OCI-LY7 (cell line): ENCODE measurements around the gene DALRD3. TPM values are rescaled to one million over a fixed set of nuclear protein-coding genes. Genes with fewer than 3 reads are reported as not detected.
A peak's percentile ranks its signal among the peaks of the same experiment; 100 is the strongest.

Experiments used
- BruUV-seq: library from RNA; stranded (reverse); fragments of 400-500 nt; replicated peaks from 2 replicates; lab custom pipeline; 2021; lab: Mats Ljungman, UMichigan
- CTCF ChIA-PET: fragments of 300-600 bp; sonication (Branson Sonifier 250); formaldehyde crosslinking; loops from one replicate; lab custom pipeline; 2022; ENCODE audit warnings: antibody characterized with exemption; ENCODE audit not compliant: unreplicated experiment; lab: Charles Lee
- POLR2A ChIA-PET: fragments of 300-600 bp; sonication (Branson Sonifier 250); formaldehyde crosslinking; loops from one replicate; lab custom pipeline; 2022; ENCODE audit warnings: antibody characterized with exemption; lab: Charles Lee
- DNase-seq: peaks from one replicate; pipeline ENCODE4 v3.0.0-alpha.2; 2015; ENCODE audit warnings: low spot score
- H2AFZ ChIP-seq: fragments of 200-600 bp; sonication (generic), shearing (Covaris generic); 2 replicates; pipeline ENCODE4 v1.6.1; 2014; ENCODE audit warnings: mild to moderate bottlenecking, antibody characterized with exemption, low read length, moderate library complexity
- H3K27ac ChIP-seq: fragments of 200-600 bp; sonication (generic); 2 replicates; pipeline ENCODE4 v1.5.1; 2014; ENCODE audit warnings: mixed run types, low read depth, mild to moderate bottlenecking, moderate library complexity, low read length, inconsistent platforms; ENCODE audit not compliant: poor library complexity, severe bottlenecking
- H3K36me3 ChIP-seq: fragments of 200-600 bp; sonication (generic); 2 replicates; pipeline ENCODE4 v1.6.1; 2014; ENCODE audit warnings: mild to moderate bottlenecking, antibody characterized with exemption, low read length, moderate library complexity, mixed read lengths; ENCODE audit not compliant: insufficient read depth
- H3K4me1 ChIP-seq: fragments of 200-600 bp; sonication (generic); 2 replicates; pipeline ENCODE4 v1.5.1; 2014; ENCODE audit warnings: mild to moderate bottlenecking, low read length; ENCODE audit not compliant: insufficient read depth, poor library complexity, severe bottlenecking
- H3K4me2 ChIP-seq: fragments of 200-600 bp; sonication (generic); 2 replicates; pipeline ENCODE4 v1.6.1; 2014; ENCODE audit warnings: mild to moderate bottlenecking, low read length
- H3K4me3 ChIP-seq: fragments of 200-600 bp; sonication (generic); 2 replicates; pipeline ENCODE4 v1.5.1; 2014; ENCODE audit warnings: mild to moderate bottlenecking, low read depth, low read length; ENCODE audit not compliant: poor library complexity, severe bottlenecking
- H3K79me2 ChIP-seq: fragments of 200-600 bp; sonication (generic); 2 replicates; pipeline ENCODE4 v1.6.1; 2016; ENCODE audit warnings: low read depth, mild to moderate bottlenecking, low read length, moderate library complexity, mixed read lengths; ENCODE audit not compliant: insufficient read depth
- H3K9me2 ChIP-seq: fragments of 200-600 bp; sonication (generic); 2 replicates; pipeline ENCODE4 v1.6.1; 2016; ENCODE audit warnings: mild to moderate bottlenecking, low read length, mixed read lengths; ENCODE audit not compliant: insufficient read depth
- H3K9me3 ChIP-seq: fragments of 200-600 bp; sonication (generic); 2 replicates; pipeline ENCODE4 v1.6.1; 2014; ENCODE audit warnings: mild to moderate bottlenecking, mixed run types, low read length, mixed read lengths
- H4K20me1 ChIP-seq: fragments of 200-600 bp; sonication (generic); 2 replicates; pipeline ENCODE4 v1.6.1; 2014; ENCODE audit warnings: mild to moderate bottlenecking, antibody characterized with exemption, low read length, moderate library complexity, mixed read lengths; ENCODE audit not compliant: insufficient read depth
- CTCF ChIP-seq: fragments of 200-600 bp; sonication (generic); conservative IDR thresholded peaks from 2 replicates; pipeline ENCODE4 v1.5.1; 2014; ENCODE audit warnings: mild to moderate bottlenecking, antibody characterized with exemption, low read length, moderate library complexity, mixed read lengths
- EZH2phosphoT487 ChIP-seq: fragments of 200-600 bp; sonication (generic); IDR thresholded peaks from 2 replicates; pipeline ENCODE4 v1.6.1; 2018; ENCODE audit warnings: low read depth, borderline replicate concordance, mild to moderate bottlenecking, mixed run types, antibody characterized with exemption, low read length, moderate library complexity, mixed read lengths
- intact Hi-C: fragments of 100-400 bp; cut with micrococcal nuclease; formaldehyde crosslinking; loops from one replicate; pipeline ENCODE4 v1.10.0; 2022; ENCODE audit not compliant: unreplicated experiment
- total RNA-seq, 2 experiments: library from RNA; depleted of rRNA in 1 of 2; stranded (reverse); fragments of >200 nt in 1 of 2; shearing (Covaris generic) in 1 of 2; gene quantifications; 2 replicates each; pipeline ENCODE4 v1.2.3, GENCODE V29; 2014 to 2022

The DALRD3 gene
- total RNA-seq, 2 experiments from 2014 or later: 35.0 to 36.2 TPM

DNA sequence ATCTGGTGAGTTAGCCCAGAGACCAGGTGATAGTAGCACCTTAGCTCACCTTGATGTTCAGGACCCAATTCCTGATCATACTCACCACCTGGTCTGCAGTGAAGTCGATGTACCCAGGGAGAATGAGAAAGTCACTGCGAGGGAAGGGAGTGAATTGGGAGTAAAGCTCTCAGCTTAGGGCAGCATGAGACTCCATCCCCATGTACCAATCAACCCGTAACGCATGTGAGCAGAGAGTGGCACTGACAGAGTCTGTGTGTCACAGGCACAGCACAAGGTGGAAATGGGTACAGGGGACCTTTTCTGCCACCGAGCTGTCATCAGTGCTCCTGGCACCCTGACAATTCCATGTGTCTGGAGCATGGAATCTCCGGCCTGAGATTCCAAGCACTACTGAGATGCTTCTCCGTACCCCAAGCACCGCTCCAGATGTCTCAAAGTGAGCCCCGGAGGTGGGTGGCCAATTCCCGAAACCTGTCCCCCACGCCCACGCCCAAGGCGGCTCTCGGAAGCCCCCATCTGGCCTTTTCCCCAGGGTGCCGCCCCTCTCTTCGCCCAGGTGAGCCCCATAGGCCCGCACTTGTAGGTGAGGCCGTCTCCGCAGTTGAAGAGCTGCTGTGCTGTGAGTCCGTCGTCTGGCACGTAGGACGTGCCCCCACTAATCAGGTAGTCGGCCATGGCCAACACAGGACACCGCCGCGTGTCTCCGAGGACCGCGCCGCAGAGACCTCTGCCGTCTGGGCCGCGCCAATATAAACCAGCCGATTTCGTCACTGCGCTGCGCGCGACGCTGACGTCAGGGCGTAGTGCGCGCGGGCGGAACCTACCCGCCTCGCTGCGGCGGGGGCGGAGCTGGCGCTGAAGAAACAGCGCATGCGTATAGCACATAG is 10.5 kb upstream of the DALRD3 start, which contains the start of gene IMPDH2:
Gene IMPDH2 (minus strand): TSS at position 726 of the 890 bp plus-strand sequence. CDS start 48 bp downstream, at position 678.
- peaks cover 51% of the 10 kb centered on the region for H3K4me1 ChIP-seq
- no peak within 1 kb of the TSS for H2AFZ ChIP-seq
- ChIA-PET POLR2A (interaction anchor here (0.5 to 1.4 kb wide), 12 partner anchors 9 to 643 kb away, joined by 3 to 8 read pairs (median 4); partner anchors contain the start of genes QRICH1 and WDR6), CTCF (interaction anchor here (0.6 to 0.9 kb wide), 2 partner anchors 22 to 556 kb away, joined by 3 to 5 read pairs; partner anchors contain the start of gene WDR6)
- no peaks in the 10 kb centered on the region for H3K9me3 ChIP-seq
- H3K79me2 ChIP-seq: peaks cover 24% of the 10 kb centered on the region
- H4K20me1 ChIP-seq: no peaks in the 10 kb centered on the region
- peak; percentile 97 for DNase-seq
- peaks cover 84% of the 10 kb centered on the region for H3K36me3 ChIP-seq
- H3K9me2 ChIP-seq: no peaks in the 10 kb centered on the region
- peak within 1 kb of the TSS; percentile 80 for H3K4me3 ChIP-seq
- TSS peak; percentile 64 for BruUV-seq
- intact Hi-C loops: loop anchor here (5.0 kb wide), 1 partner anchor 128 kb away; no protein-coding TSS in a partner anchor
- peak within 1 kb of the TSS; percentile 58 for H3K27ac ChIP-seq
- peak within 1 kb of the TSS; percentile 91 for H3K4me2 ChIP-seq
- TF ChIP-seq CTCF: peak; percentile 48; the same call in 1 of the 2 replicates
- TF ChIP-seq EZH2phosphoT487: no peak

GRCh38 chr3:49028298-49028672 is 9.9 kb upstream of the DALRD3 start:
- H3K36me3 ChIP-seq: peaks cover 88% of the 10 kb centered on the region
- intact Hi-C loops: loop anchor here (5.0 kb wide), 1 partner anchor 129 kb away; no protein-coding TSS in a partner anchor
- DNase-seq: no peak
- no TSS peak for BruUV-seq
- no peaks in the 10 kb centered on the region for H3K9me2 ChIP-seq
- TF ChIP-seq CTCF: no peak
- H4K20me1 ChIP-seq: 0 out of 2 replicates have a peak, but pooled peaks cover under 1% of the 10 kb centered on the region
- peaks cover 30% of the 10 kb centered on the region for H3K79me2 ChIP-seq
- H3K4me2 ChIP-seq: peak overlapping the region; percentile 91
- no peaks in the 10 kb centered on the region for H3K9me3 ChIP-seq
- no peak overlapping the region for H2AFZ ChIP-seq
- peak overlapping the region; percentile 80 for H3K4me3 ChIP-seq
- peak overlapping the region; percentile 58 for H3K27ac ChIP-seq
- POLR2A ChIA-PET: no interaction called here
- H3K4me1 ChIP-seq: peaks cover 57% of the 10 kb centered on the region
- CTCF ChIA-PET: interaction anchor here (0.6 to 0.9 kb wide), 2 partner anchors 21 to 555 kb away, joined by 3 to 5 read pairs; partner anchors contain the start of gene WDR6
